Umbilical cord (tissue), 2 donors: Measurements from ENCODE around the gene CLDN16. TPM values are rescaled to one million over a fixed set of nuclear protein-coding genes. Genes with fewer than 3 reads are reported as not detected.

Source experiments
- DNase-seq: peaks from one replicate; pipeline ENCODE4 v3.0.0-alpha.2; 2015; ENCODE audit warnings: low spot score
- total RNA-seq: library from RNA; depleted of rRNA; stranded (reverse); fragments of >200 nt; gene quantifications from one replicate; pipeline ENCODE4 v1.2.3, GENCODE V29; 2014; ENCODE audit warnings: low replicate concordance; ENCODE audit not compliant: insufficient read depth

Gene CLDN16
- total RNA-seq, 1 donor from 2014 or later: 0.24 TPM

DNA sequence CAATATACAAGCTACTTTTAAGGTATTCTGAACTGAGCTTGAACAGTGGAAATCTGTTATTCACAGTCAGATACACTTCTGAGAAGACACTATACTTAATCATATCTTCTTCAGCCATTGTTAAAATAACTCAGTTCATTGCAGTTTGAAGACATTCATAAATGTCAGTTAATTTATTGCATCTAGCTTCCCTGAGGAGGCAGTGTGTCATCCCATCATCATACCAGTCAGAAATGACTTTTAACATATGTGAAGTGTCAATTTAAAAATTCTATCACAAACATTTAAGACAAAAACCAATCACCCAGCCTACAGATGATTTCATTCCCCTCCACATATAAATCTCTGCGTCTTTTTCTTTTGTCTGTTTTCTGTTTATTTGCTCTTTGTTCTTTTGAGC lies 54.3 kb downstream of the CLDN16 start:
- DNase-seq: no peak

GRCh38 chr3:190443257-190443656 lies 55.3 kb downstream of the CLDN16 start:
- no peak for DNase-seq

DNA sequence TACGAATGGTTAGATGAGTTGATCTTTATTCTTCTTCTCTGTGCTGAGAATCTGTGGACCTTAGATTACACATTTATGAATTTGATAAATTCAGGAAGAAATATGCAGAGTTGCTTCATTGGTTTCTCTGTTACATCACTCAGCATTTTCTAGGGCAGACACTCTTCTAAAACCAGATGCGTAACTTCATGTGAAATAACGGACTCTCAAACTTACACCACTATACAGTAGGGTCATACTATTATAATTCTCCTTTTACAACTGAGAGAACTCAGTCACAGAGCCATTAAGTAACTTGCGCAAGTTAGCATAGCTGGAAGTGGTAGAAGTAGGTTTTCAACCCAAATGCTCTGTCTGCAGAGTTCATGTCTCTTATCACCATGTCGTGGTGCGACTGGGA lies 56.0 kb downstream of the CLDN16 start:
- no peak for DNase-seq

GRCh38 chr3:190444576-190445145 lies 56.7 kb downstream of the CLDN16 start:
- DNase-seq: no peak

DNA sequence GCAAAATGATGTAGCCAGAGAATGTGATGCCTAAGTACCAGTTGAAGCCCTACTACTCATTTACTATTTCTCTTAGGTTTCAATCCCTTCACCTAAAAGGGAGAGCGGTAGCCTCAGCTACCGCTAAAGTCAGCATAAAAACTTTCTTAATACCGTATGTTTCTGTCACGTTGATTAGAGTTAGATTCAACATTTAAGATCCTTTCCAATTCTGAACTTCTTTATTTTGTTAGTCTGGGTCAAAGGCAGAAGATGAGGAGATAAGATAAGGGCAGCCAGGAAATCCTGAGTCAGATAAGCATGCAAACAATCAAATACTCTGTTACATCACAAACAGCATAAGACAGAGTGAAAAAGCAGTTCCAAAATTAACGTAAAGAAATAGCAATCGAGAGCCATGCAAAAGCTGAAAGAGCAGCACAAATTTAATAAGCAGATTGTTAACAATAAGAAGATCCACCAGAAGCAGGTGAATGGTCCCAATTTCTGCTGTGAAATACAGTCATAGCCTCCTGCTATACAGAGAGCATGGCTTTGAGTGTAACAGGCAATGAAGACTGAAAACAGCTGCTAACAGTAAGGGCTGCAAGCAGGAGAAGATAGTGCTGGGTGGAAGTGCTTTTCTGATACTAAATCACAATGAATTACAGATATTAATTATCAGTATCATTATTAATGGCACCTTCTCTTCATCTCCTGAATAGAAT lies 58.8 kb downstream of the CLDN16 start:
- DNase-seq: no peak

GRCh38 chr3:190448256-190448655 lies 60.3 kb downstream of the CLDN16 start:
- no peak for DNase-seq

- DNase-seq: no peak
Measured at GRCh38 chr3:190449801-190450200, 61.8 kb downstream of the CLDN16 start, which contains the start of gene TMEM207. TSS of gene TMEM207 (minus strand) at chr3:190449901. CDS start at chr3:190449809, 92 bp downstream.

GRCh38 chr3:190455828-190456227 lies 67.9 kb downstream of the CLDN16 start:
- no peak for DNase-seq

GRCh38 chr3:190456770-190457169 lies 68.8 kb downstream of the CLDN16 start:
- DNase-seq: no peak

DNA sequence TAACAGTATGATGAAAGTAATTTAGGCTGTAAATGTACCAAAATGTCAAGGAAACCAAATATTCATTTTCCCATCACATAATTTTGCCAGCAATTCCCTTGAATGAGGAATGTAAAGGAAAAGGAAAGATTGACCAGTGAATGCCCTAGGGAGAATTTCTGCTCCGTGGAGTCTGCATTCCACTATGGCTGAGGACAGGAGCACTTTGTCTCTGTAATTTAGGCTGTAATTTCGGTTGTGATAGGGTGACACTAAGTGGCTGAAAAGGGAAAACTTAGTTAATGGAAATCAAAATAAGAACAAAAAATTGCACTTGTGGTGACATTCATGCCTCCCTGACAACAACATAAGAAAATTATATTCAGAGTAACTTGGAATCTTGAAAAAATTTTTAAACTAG lies 70.1 kb downstream of the CLDN16 start:
- no peak for DNase-seq

Other genes starting within 250 kb of the CLDN16 start
- 14.0 TPM for gene CLDN1, start 65.7 kb upstream of the CLDN16 start, total RNA-seq
- 1.2 TPM for gene TMEM207, start 61.7 kb downstream of the CLDN16 start, total RNA-seq
- gene IL1RAP, start 125.9 kb downstream of the CLDN16 start, total RNA-seq: 107 TPM